ENCODE measurements around the gene CACNA1C. TPM values are rescaled to one million over a fixed set of nuclear protein-coding genes. Genes with fewer than 3 reads are reported as not detected.

Gene CACNA1C
- total and polyA plus RNA-seq, 2 of the 4 experiments (the other 2 are of a cell fraction): 1.6 to 2.6 TPM

DNA sequence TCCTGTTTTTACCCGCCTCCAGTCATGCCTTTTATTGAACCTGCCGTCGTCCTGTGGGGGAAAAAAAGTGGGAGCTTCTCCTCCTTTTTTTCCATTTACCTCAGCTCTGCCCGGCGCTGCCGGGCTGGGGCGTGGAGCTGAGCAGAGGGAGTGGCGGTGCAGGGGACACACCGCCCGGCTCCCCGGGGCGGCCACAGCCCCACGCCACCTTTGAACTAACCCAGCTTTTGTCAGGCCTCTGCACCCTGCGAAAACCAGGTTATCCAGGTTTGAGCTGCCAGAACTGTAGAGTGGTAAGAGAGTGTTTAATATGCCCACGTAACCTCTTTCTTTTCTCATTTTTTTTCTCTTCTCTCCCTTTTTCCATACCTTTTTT, 581.0 kb downstream of the CACNA1C start:
- Histone ChIP-seq H2BK15ac (ENCODE audit: low read depth, low read length) (no peak overlapping the region), H4K91ac (ENCODE audit: insufficient read depth, low read depth, low read length) (no peak overlapping the region), H2AK9ac (replicated peaks; ENCODE audit: low read depth, low read length, poor library complexity) (no peak overlapping the region), H3K4me3 (ENCODE audit: insufficient read depth, low read depth, low read length) (no peak overlapping the region), H4K5ac (ENCODE audit: low read depth, low read length) (no peak overlapping the region), H3K18ac (ENCODE audit: low read depth, low read length) (no peak overlapping the region), H4K8ac (ENCODE audit: low read depth in 2 of 2, low read length in 2 of 2) (no peak overlapping the region), H3K9ac (ENCODE audit: low read depth, low read length) (no peak overlapping the region), H2BK120ac (ENCODE audit: low read depth, low read length) (no peak overlapping the region), H3K14ac (replicated peaks; ENCODE audit: low read depth, low read length) (no peak overlapping the region), H3K23ac (ENCODE audit: low read depth, low read length) (no peak overlapping the region), H2BK20ac (ENCODE audit: low read depth, low read length) (no peak overlapping the region), H3K9me1 (ENCODE audit: insufficient read depth, low read length) (peaks cover 10% of the 10 kb centered on the region), H3K36me3 (ENCODE audit: control insufficient read depth, insufficient read depth, low read length) (peaks cover 8% of the 10 kb centered on the region), H3K4ac (ENCODE audit: low read depth, low read length) (no peak overlapping the region), H2AK5ac (ENCODE audit: low read depth, low read length) (no peak overlapping the region), H4K20me1 (ENCODE audit: insufficient read depth, low read length) (no peaks in the 10 kb centered on the region), H3K27me3 (ENCODE audit: control insufficient read depth, insufficient read depth, low read length) (no peaks in the 10 kb centered on the region; the same call in 1 of the 2 replicates), H3K4me1 (ENCODE audit: control insufficient read depth, insufficient read depth, low read length) (peaks cover 5% of the 10 kb centered on the region), H3K9me3 (ENCODE audit: control insufficient read depth, insufficient read depth, low read length) (peaks cover 4% of the 10 kb centered on the region), H3K56ac (ENCODE audit: extremely low read depth, insufficient read depth, low read length) (no peak overlapping the region), H3K79me1 (ENCODE audit: low read depth in 1 of 2, low read length in 2 of 2) (no peaks in the 10 kb centered on the region), H2AFZ (replicated peaks; ENCODE audit: low read length, poor library complexity) (no peak overlapping the region), H3K4me2 (ENCODE audit: low read depth, low read length) (no peak overlapping the region), H3K27ac (ENCODE audit: insufficient read depth, low read length) (no peak overlapping the region), H2BK5ac (ENCODE audit: low read depth, low read length, poor library complexity, severe bottlenecking) (no peak overlapping the region)
- no TSS peak for BruUV-seq (replicated peaks)
- in situ Hi-C loops (cut with MboI; ENCODE audit: low sequenced_read_pairs): no loop called here
- ChIA-PET POLR2A (ENCODE audit: unreplicated experiment) (no interaction called here), CTCF (no interaction called here)
- no CpG with 5 or more reads among the region's 15 CpGs for WGBS, 2 experiments (ENCODE audit: extremely low coverage in 2 of 2, insufficient read length in 1 of 2)
- intact Hi-C loops (cut with micrococcal nuclease): no loop called here
- no peak for TF ChIP-seq CHD1 (IDR thresholded peaks at IDR 0.05; ENCODE audit: low read depth, low read length)
- TF ChIP-seq MAZ (IDR thresholded peaks at IDR 0.05; ENCODE audit: borderline replicate concordance, low read depth, low read length): no peak
- no peak for TF ChIP-seq USF2 (IDR thresholded peaks at IDR 0.05; ENCODE audit: low read depth, low read length)
- no peak for TF ChIP-seq RFX5 (IDR thresholded peaks at IDR 0.05; ENCODE audit: low read depth, low read length)
- no peak for TF ChIP-seq BHLHE40 (IDR thresholded peaks at IDR 0.05; ENCODE audit: low read depth, low read length)
- TF ChIP-seq, protein P1, sequence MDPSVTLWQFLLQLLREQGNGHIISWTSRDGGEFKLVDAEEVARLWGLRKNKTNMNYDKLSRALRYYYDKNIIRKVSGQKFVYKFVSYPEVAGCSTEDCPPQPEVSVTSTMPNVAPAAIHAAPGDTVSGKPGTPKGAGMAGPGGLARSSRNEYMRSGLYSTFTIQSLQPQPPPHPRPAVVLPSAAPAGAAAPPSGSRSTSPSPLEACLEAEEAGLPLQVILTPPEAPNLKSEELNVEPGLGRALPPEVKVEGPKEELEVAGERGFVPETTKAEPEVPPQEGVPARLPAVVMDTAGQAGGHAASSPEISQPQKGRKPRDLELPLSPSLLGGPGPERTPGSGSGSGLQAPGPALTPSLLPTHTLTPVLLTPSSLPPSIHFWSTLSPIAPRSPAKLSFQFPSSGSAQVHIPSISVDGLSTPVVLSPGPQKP (IDR thresholded peaks at IDR 0.05; ENCODE audit: borderline replicate concordance, low read depth, low read length): no peak
- no peak for TF ChIP-seq FOS (IDR thresholded peaks at IDR 0.05; ENCODE audit: low read depth, low read length)
- no peak for TF ChIP-seq POLR2A (IDR thresholded peaks at IDR 0.05; ENCODE audit: low read depth, low read length)
- TF ChIP-seq CEBPB (IDR thresholded peaks at IDR 0.05; ENCODE audit: low read depth, low read length): no peak
- no peak for TF ChIP-seq MAFK (IDR thresholded peaks at IDR 0.05; ENCODE audit: low read depth, low read length)
- TF ChIP-seq, protein P2, sequence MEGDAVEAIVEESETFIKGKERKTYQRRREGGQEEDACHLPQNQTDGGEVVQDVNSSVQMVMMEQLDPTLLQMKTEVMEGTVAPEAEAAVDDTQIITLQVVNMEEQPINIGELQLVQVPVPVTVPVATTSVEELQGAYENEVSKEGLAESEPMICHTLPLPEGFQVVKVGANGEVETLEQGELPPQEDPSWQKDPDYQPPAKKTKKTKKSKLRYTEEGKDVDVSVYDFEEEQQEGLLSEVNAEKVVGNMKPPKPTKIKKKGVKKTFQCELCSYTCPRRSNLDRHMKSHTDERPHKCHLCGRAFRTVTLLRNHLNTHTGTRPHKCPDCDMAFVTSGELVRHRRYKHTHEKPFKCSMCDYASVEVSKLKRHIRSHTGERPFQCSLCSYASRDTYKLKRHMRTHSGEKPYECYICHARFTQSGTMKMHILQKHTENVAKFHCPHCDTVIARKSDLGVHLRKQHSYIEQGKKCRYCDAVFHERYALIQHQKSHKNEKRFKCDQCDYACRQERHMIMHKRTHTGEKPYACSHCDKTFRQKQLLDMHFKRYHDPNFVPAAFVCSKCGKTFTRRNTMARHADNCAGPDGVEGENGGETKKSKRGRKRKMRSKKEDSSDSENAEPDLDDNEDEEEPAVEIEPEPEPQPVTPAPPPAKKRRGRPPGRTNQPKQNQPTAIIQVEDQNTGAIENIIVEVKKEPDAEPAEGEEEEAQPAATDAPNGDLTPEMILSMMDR (conservative IDR thresholded peaks at IDR 0.05; ENCODE audit: low read depth, low read length): no peak
- TF ChIP-seq MXI1 (IDR thresholded peaks at IDR 0.05; ENCODE audit: borderline replicate concordance, low read depth, low read length): no peak
- no peak for TF ChIP-seq SMC3 (IDR thresholded peaks at IDR 0.05; ENCODE audit: low read depth, low read length)
- no peak for TF ChIP-seq NFE2L2 (IDR thresholded peaks at IDR 0.05; ENCODE audit: low read depth, low read length)
- no peak for TF ChIP-seq RCOR1 (IDR thresholded peaks at IDR 0.05; ENCODE audit: insufficient replicate concordance, low read length)
- no peak for TF ChIP-seq RAD21 (IDR thresholded peaks at IDR 0.05; ENCODE audit: low read length)
- ATAC-seq (ENCODE audit: low read depth) (no peak), DNase-seq (no peak)
- dilution Hi-C loops (cut with HindIII; ENCODE audit: low sequenced_read_pairs, unreplicated experiment): no loop called here

All from IMR-90 (cell line).